ENCODE results near the gene GSTM4.
"Not testable (repeated sequence)": the region's sequence is repeated elsewhere in the genome, so short reads cannot be mapped to it uniquely, and the experiment has no call there.

GSTM4 gene

GRCh38 chr1:109637446-109637845, 18.5 kb upstream of the GSTM4 start:
- DNase-seq (ENCODE audit: low read depth), result no peak

- DNase-seq (ENCODE audit: low read depth), result no peak
These were observed 16.6 kb upstream of the GSTM4 start for GRCh38 chr1:109639063-109639840.

- no peak for DNase-seq (ENCODE audit: low read depth)
These were observed 16.1 kb upstream of the GSTM4 start for GRCh38 chr1:109639841-109640184.

GRCh38 chr1:109640285-109640865, 15.5 kb upstream of the GSTM4 start:
- peak; percentile 83 for DNase-seq (ENCODE audit: low read depth)

GRCh38 chr1:109641078-109641740, 14.7 kb upstream of the GSTM4 start:
- no peak for DNase-seq (ENCODE audit: low read depth)

- no peak for DNase-seq (ENCODE audit: low read depth)
These were observed 14.0 kb upstream of the GSTM4 start for GRCh38 chr1:109641861-109642260.

- DNase-seq (ENCODE audit: low read depth), result no peak
These were observed 13.3 kb upstream of the GSTM4 start for GRCh38 chr1:109642626-109643025.

- DNase-seq (ENCODE audit: low read depth), result peak; percentile 79
These were observed 12.3 kb upstream of the GSTM4 start for GRCh38 chr1:109643385-109644230.

GRCh38 chr1:109644670-109645069, 11.2 kb upstream of the GSTM4 start:
- DNase-seq (ENCODE audit: low read depth), result no peak

GRCh38 chr1:109649491-109649914, 6.4 kb upstream of the GSTM4 start:
- no peak for DNase-seq (ENCODE audit: low read depth)

- DNase-seq (ENCODE audit: low read depth), result no peak
These were observed 5.3 kb upstream of the GSTM4 start for GRCh38 chr1:109650609-109651008.

GRCh38 chr1:109652402-109652801, 3.5 kb upstream of the GSTM4 start:
- DNase-seq (ENCODE audit: low read depth), result no peak

GRCh38 chr1:109653306-109653705, 2.6 kb upstream of the GSTM4 start:
- no peak for DNase-seq (ENCODE audit: low read depth)

- no peak for DNase-seq (ENCODE audit: low read depth)
These were observed 1.4 kb upstream of the GSTM4 start for GRCh38 chr1:109654519-109654918.

- DNase-seq (ENCODE audit: low read depth), result no peak
These were observed 1.5 kb downstream of the GSTM4 start for GRCh38 chr1:109657395-109657794.

GRCh38 chr1:109657970-109658369, 2.1 kb downstream of the GSTM4 start:
- no peak for DNase-seq (ENCODE audit: low read depth)

- DNase-seq (ENCODE audit: low read depth), result no peak
These were observed 2.7 kb downstream of the GSTM4 start for GRCh38 chr1:109658533-109659042.

- DNase-seq (ENCODE audit: low read depth), result no peak
These were observed 3.2 kb downstream of the GSTM4 start for GRCh38 chr1:109659145-109659544.

- DNase-seq (ENCODE audit: low read depth), result no peak
These were observed 4.2 kb downstream of the GSTM4 start for GRCh38 chr1:109659997-109660690.

GRCh38 chr1:109660691-109661026, 4.8 kb downstream of the GSTM4 start:
- DNase-seq (ENCODE audit: low read depth), result not testable (repeated sequence)

GRCh38 chr1:109661391-109661790, 5.5 kb downstream of the GSTM4 start:
- no peak for DNase-seq (ENCODE audit: low read depth)

GRCh38 chr1:109664671-109665070, 8.8 kb downstream of the GSTM4 start:
- no peak for DNase-seq (ENCODE audit: low read depth)
